SW480 (cell line): ENCODE measurements around the gene USP13.

Experiments
- DNase-seq: peaks from one replicate; pipeline ENCODE4 v3.0.0-alpha.2; 2016; ENCODE audit warnings: low spot score

Gene USP13

GRCh38 chr3:179796421-179796820 is 143.6 kb downstream of the USP13 start:
- no peak for DNase-seq

DNA sequence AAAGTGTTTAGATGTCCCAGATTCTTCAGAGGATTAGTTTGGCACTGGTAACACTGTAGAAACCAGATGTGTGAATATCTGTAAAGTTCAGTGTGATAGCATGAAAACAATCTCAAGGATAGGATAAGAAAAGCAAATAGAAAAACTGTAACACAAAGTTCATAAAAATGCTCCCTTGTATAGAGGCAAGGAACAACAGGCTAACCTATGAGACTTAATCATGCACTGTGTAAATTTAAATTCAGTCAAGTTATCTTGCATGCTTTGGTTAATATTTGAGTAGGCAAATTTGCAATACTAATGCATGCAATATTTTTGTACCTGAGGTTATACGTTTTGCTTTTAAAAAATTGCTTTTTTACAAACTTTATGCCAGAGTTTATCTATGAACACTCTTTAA is 144.4 kb downstream of the USP13 start:
- no peak for DNase-seq

GRCh38 chr3:179801263-179801662 is 148.4 kb downstream of the USP13 start:
- no peak for DNase-seq

DNA sequence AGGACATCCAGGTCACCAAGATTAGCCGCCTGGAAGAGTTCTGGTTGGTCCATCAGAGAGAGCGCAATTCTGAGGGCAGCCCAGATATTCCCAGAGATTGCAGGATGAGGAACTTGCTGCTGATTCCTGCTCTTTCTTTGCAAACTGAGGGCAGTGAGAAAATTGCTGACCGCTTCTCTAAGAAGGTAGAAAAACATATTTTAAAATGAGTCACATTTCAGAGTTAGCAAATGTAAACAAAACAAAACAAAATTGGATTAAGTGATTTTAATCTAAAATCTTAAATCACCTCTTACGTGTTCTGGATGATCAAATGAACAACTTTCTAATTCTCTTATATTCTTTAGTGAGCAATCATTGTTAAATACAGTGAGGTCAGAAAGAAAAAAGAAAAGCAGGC is 149.0 kb downstream of the USP13 start:
- DNase-seq = no peak

DNA sequence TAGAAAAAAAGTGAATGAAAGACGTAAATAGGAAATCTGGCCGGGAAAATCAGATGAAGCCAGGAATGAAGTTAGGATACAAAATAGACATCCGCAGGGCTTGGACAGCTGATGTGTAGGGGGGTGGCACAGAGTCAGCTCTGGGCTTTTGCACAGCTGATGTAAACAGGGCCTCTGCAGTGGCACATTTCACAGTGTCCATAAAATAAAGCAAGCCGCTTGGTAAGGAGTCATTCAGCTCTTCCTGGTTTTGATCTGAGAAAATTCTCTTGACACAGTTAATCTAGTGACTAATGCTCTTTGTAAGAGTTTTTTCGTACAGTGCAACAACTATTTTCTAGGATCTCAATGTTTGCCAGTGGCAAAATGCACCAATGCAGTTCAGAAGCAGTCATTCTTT is 153.3 kb downstream of the USP13 start:
- no peak for DNase-seq

DNA sequence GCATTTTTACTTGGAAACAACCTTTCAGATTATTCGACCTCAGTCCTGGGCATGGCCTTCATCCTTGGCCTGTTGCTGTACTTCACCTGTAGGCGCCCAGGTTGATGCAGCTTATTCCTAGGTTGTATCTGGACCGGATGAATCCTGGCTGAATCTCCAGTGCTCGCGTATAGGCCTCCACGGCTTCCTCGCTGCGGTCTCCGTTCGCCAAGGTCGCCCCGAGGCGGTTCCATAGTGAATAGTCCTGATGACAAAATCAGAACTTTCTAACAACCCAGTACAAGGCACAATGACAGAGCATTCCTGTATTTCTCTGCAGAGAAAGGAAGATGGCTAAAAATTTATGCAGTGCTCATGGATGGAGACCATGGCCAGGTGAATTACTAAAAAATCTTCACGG is 154.7 kb downstream of the USP13 start:
- DNase-seq = no peak

- DNase-seq = no peak
Observed at GRCh38 chr3:179809639-179810038, 156.8 kb downstream of the USP13 start.

GRCh38 chr3:179811321-179812095 is 158.7 kb downstream of the USP13 start:
- DNase-seq = peak; percentile 62

DNA sequence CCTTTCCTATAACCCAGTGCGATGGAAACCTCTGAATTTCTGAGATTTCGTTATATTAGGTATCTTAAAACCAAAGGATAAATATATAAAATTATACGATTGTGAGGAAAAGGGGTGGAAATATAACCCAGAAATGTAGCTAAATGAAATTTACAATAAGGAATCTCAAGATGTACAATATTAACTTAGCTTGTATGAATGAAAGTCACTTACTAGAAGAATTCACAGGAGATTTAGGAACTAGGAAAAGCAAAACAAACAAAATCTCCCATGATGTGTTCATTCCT is 159.2 kb downstream of the USP13 start:
- no peak for DNase-seq

DNA sequence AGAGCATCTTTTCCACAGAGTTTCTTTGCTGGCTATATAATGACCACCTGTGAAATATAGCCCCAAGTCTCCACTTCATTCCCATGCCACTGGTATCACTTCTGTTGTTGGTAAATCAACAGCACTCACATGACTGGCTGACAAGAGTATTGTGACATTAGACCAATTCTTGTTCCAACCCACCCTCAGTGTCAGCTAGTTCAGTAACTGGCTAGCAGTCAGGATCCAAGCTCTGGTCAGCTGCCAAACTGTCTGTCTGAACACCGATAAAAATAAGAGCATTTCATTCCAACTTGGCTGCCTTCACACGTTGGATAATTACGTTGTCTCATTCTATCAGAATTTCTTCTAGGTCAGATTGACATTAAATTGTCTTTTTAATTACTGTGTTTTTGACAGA is 166.5 kb downstream of the USP13 start:
- no peak for DNase-seq

DNA sequence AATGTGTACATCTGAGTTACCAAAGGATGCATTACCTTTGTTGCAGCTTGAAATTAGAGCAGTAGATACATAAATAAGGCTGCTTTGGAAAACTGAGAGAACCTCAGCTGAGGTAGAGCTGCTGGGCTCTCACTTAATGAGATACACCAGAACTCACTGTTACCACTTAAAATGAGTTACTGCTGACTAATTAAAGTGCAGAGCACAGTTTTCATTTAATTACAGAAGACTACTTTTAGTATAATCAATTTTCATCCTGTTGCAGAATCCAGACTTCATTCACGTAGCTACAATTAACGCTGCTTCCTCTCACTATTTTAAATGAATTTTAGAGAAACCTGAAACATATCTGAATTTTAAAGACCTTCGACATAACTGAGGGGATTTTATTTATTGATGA is 169.5 kb downstream of the USP13 start:
- no peak for DNase-seq

DNA sequence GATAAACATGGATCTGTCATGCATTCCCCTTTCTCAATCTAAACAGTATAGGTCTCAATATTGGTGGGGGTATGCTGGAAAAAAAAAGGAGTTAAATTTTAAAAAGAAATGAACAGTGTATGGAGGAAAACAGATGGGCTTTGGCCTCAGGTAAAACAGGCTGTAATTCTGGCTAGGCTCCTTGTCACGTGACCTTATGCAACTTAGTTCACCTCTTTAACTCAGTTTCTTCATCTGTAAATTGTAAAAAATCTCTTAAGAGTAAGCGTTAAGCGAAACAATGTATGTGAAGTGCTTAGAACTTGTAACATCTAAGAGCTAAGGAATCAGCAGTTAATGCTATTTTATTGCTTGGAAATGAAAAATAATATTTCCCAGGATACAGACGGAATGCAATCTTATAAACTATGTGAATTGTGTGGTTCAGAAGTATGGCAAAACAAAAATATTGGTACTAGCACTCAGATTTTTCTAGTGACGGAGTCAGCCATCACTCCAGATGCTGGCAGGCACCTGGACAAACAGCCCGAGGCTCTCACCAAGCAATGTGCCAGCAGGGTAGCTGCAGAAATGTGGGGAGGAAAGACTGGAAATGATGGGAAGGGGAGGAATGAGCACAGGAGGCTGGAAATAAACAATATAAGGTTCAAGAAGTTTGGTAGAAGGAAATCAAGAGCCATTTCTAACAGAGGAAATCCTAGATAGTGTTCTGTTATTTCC is 172.8 kb downstream of the USP13 start:
- no peak for DNase-seq

- DNase-seq = no peak
Observed at GRCh38 chr3:179826247-179826637, 173.4 kb downstream of the USP13 start.

DNA sequence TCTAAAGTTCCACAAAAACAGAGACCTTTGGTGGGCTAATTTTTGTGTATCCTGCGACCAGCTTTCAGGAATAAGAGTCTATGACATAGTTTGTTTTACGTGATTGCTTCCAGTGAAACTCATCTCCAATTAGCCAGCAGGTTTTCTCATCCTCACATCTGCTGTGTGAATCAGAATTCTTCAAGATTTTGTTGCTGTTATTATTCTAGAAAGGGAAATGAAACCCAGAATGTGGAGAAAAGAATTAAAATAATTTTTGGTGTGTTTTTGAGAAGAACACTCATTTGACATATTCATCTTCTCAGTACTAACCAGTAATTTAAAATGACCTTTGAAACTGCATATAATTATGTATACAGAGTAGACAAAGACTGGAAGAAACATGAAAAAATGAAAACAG is 175.9 kb downstream of the USP13 start:
- no peak for DNase-seq

DNA sequence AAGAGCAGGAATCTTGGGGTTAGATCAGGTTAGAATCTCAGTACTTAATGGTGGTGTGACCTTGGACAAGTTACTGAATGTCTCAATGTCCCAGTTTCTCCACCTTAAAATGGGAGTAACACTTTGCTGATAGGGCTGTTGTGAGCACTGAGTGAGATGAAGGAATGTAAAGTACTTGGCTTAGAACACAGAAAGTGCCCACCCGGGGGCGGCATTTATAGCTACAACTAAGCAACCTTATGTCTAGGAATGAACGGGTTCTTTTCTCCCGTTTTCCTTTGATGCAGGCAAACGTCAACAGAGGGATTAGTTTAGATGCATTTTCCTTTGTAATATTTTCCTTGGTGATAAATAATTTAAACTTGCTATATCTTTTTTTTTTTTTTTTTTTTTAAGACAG is 176.6 kb downstream of the USP13 start:
- no peak for DNase-seq

GRCh38 chr3:179832333-179832854 is 179.6 kb downstream of the USP13 start:
- DNase-seq = no peak

- no peak for DNase-seq
Observed at GRCh38 chr3:179833294-179833693, 180.5 kb downstream of the USP13 start.

- no peak for DNase-seq
Observed at GRCh38 chr3:179837374-179837773, 184.5 kb downstream of the USP13 start.
